GM12878 (cell line): Measurements from ENCODE around the gene PCED1A.
"Not testable (repeated sequence)": the region's sequence is repeated elsewhere in the genome, so short reads cannot be mapped to it uniquely, and the experiment has no call there.

Source experiments
- CEBPB ChIP-seq, 2 experiments: fragments of 150-350 bp in 1 of 2; IDR thresholded peaks; 2 replicates each; pipeline ENCODE4 v1.6.1; 2012 to 2014; ENCODE audit warnings: low read depth in 2 of 2, low read length in 2 of 2, borderline replicate concordance in 1 of 2, inconsistent platforms in 1 of 2
- CTCF ChIP-seq, 3 experiments: IDR thresholded peaks in 2 of 3; conservative IDR thresholded peaks in 1 of 3; 2 replicates each; pipeline ENCODE4 v1.5.1; 2011; ENCODE audit warnings: low read depth in 3 of 3, low read length in 3 of 3, mild to moderate bottlenecking in 3 of 3, control low read depth in 2 of 3, moderate library complexity in 2 of 3, inconsistent platforms in 1 of 3, mixed read lengths in 1 of 3; ENCODE audit not compliant: control insufficient read depth in 2 of 3, insufficient read depth in 1 of 3; ENCODE audit errors: extremely low read depth in 1 of 3
- EZH2 ChIP-seq: IDR thresholded peaks from 2 replicates; pipeline ENCODE4 v1.6.1; 2012; ENCODE audit warnings: low read depth, mild to moderate bottlenecking, control low read depth, inconsistent platforms, low read length, borderline replicate concordance; ENCODE audit not compliant: control insufficient read depth
- HDAC2 ChIP-seq: fragments of 200-600 bp; sonication (generic); IDR thresholded peaks from 2 replicates; pipeline ENCODE4 v1.6.1; 2017
- HDGF ChIP-seq: fragments of 450-650 bp; IDR thresholded peaks from 2 replicates; pipeline ENCODE4 v1.6.1; 2016; ENCODE audit warnings: antibody characterized with exemption
- POLR2A ChIP-seq: IDR thresholded peaks from 2 replicates; pipeline ENCODE4 v1.6.1; 2011; ENCODE audit warnings: low read depth, mild to moderate bottlenecking, low read length
- POLR2AphosphoS5 ChIP-seq: IDR thresholded peaks from 2 replicates; pipeline ENCODE4 v1.6.1; 2011; ENCODE audit warnings: mild to moderate bottlenecking, low read length, inconsistent platforms
- SREBF1 ChIP-seq: IDR thresholded peaks from 2 replicates; pipeline ENCODE4 v1.6.1; 2012; ENCODE audit warnings: mild to moderate bottlenecking, low read length
- SRF ChIP-seq, 2 experiments: IDR thresholded peaks; 2 replicates each; pipeline ENCODE4 v1.6.1; 2011; ENCODE audit warnings: low read depth in 2 of 2, low read length in 2 of 2, mild to moderate bottlenecking in 1 of 2, moderate library complexity in 1 of 2
- ZNF207 ChIP-seq: fragments of 450-650 bp; IDR thresholded peaks from 2 replicates; pipeline ENCODE4 v1.6.1; 2014; ENCODE audit warnings: antibody characterized with exemption, mild to moderate bottlenecking, borderline replicate concordance
- ZNF24 ChIP-seq: fragments of 450-650 bp; IDR thresholded peaks from 2 replicates; pipeline ENCODE4 v1.6.1; 2017; ENCODE audit warnings: antibody characterized with exemption, mild to moderate bottlenecking

GRCh38 chr20:2831206-2831605 is 9.2 kb downstream of the PCED1A start:
- not testable (repeated sequence) for TF ChIP-seq CTCF (IDR thresholded peaks at IDR 0.05 in 2 of 3, conservative IDR thresholded peaks at IDR 0.05 in 1 of 3; ENCODE audit: control insufficient read depth in 2 of 3, extremely low read depth in 1 of 3, insufficient read depth in 1 of 3, low read depth in 3 of 3, low read length in 3 of 3); POLR2A; HDAC2; SRF (IDR thresholded peaks at IDR 0.05; ENCODE audit: low read depth in 2 of 2, low read length in 2 of 2); HDGF; SREBF1; POLR2AphosphoS5; CEBPB (IDR thresholded peaks at IDR 0.05; ENCODE audit: borderline replicate concordance in 1 of 2, low read depth in 2 of 2, low read length in 2 of 2); EZH2; ZNF24; ZNF207
